Measurements from ENCODE around the gene DNAJC5G.

DNAJC5G gene

GRCh38 chr2:27247893-27248292 lies 27.3 kb upstream of the DNAJC5G start:
- no peak overlapping the region for H3K4me3 ChIP-seq (ENCODE audit: low read depth, low read length)
- TF ChIP-seq CTCF (IDR thresholded peaks at IDR 0.05; ENCODE audit: low read depth, low read length, missing control alignments) = no peak
- H3K36me3 ChIP-seq (replicated peaks) = peaks cover 19% of the 10 kb centered on the region
- in situ Hi-C loops (cut with HindIII; ENCODE audit: low pct_ligation_motif_present, low sequenced_read_pairs) = no loop called here
- H3K27ac ChIP-seq = no peak overlapping the region
- DNase-seq = no peak
- no peaks in the 10 kb centered on the region for H3K27me3 ChIP-seq (replicated peaks)

- Histone ChIP-seq H3K36me3 (replicated peaks) (peaks cover 8% of the 10 kb centered on the region), H3K27me3 (replicated peaks) (no peaks in the 10 kb centered on the region), H3K27ac (no peak overlapping the region), H3K4me3 (ENCODE audit: low read depth, low read length) (no peak overlapping the region)
- in situ Hi-C loops (cut with HindIII; ENCODE audit: low pct_ligation_motif_present, low sequenced_read_pairs) = no loop called here
- peak; percentile 36 for DNase-seq
- TF ChIP-seq CTCF (IDR thresholded peaks at IDR 0.05; ENCODE audit: low read depth, low read length, missing control alignments) = no peak
Measured at GRCh38 chr2:27249159-27249890, 25.9 kb upstream of the DNAJC5G start.

GRCh38 chr2:27249891-27250651 lies 25.2 kb upstream of the DNAJC5G start:
- Histone ChIP-seq H3K36me3 (replicated peaks) (peaks cover 2% of the 10 kb centered on the region), H3K27me3 (replicated peaks) (no peaks in the 10 kb centered on the region), H3K4me3 (ENCODE audit: low read depth, low read length) (no peak overlapping the region), H3K27ac (no peak overlapping the region)
- in situ Hi-C loops (cut with HindIII; ENCODE audit: low pct_ligation_motif_present, low sequenced_read_pairs) = no loop called here
- peak; percentile 91 for TF ChIP-seq CTCF (IDR thresholded peaks at IDR 0.05; ENCODE audit: low read depth, low read length, missing control alignments)
- peak; percentile 31 for DNase-seq

- in situ Hi-C loops (cut with HindIII; ENCODE audit: low pct_ligation_motif_present, low sequenced_read_pairs) = no loop called here
- Histone ChIP-seq H3K4me3 (ENCODE audit: low read depth, low read length) (no peak overlapping the region), H3K27ac (no peak overlapping the region), H3K27me3 (replicated peaks) (no peaks in the 10 kb centered on the region), H3K36me3 (replicated peaks) (no peaks in the 10 kb centered on the region)
- DNase-seq = no peak
- TF ChIP-seq CTCF (IDR thresholded peaks at IDR 0.05; ENCODE audit: low read depth, low read length, missing control alignments) = no peak
Measured at GRCh38 chr2:27250652-27251379, 24.4 kb upstream of the DNAJC5G start.

GRCh38 chr2:27251766-27252165 lies 23.5 kb upstream of the DNAJC5G start:
- Histone ChIP-seq H3K27ac (no peak overlapping the region), H3K4me3 (ENCODE audit: low read depth, low read length) (no peak overlapping the region), H3K27me3 (replicated peaks) (no peaks in the 10 kb centered on the region), H3K36me3 (replicated peaks) (no peaks in the 10 kb centered on the region)
- DNase-seq = no peak
- TF ChIP-seq CTCF (IDR thresholded peaks at IDR 0.05; ENCODE audit: low read depth, low read length, missing control alignments) = no peak
- in situ Hi-C loops (cut with HindIII; ENCODE audit: low pct_ligation_motif_present, low sequenced_read_pairs) = no loop called here
